K562 (cell line): Measurements from ENCODE around the gene GLT6D1.

Experiments used
- ATF7 ChIP-seq: fragments of 450-650 bp; IDR thresholded peaks from 2 replicates; pipeline ENCODE4 v1.7.1; 2014; ENCODE audit warnings: mild to moderate bottlenecking, moderate library complexity
- CREM ChIP-seq: IDR thresholded peaks from 2 replicates; pipeline ENCODE4 v1.6.1; 2014; ENCODE audit warnings: antibody characterized with exemption, low read depth
- PML ChIP-seq: IDR thresholded peaks from 2 replicates; pipeline ENCODE4 v1.6.1; 2012; ENCODE audit warnings: low read length, inconsistent platforms
- POLR2A ChIP-seq: fragments of 450-650 bp; conservative IDR thresholded peaks from 2 replicates; pipeline ENCODE4 v1.6.1; 2016
- RFX5 ChIP-seq: IDR thresholded peaks from 2 replicates; pipeline ENCODE4 v1.6.1; 2011; ENCODE audit warnings: low read depth, mild to moderate bottlenecking, improper control_type of control experiment, low read length
- SIN3A ChIP-seq, 2 experiments: fragments of 150-350 bp in 1 of 2; IDR thresholded peaks; 2 replicates each; pipeline ENCODE4 v1.6.1; 2011 to 2016; ENCODE audit warnings: borderline replicate concordance in 2 of 2, low read depth in 2 of 2, low read length in 2 of 2, mild to moderate bottlenecking in 2 of 2, moderate library complexity in 2 of 2; ENCODE audit not compliant: control insufficient read depth in 1 of 2
- ZNF699 ChIP-seq: fragments of 250-450 bp; sonication (Bioruptor Pico); IDR thresholded peaks from 2 replicates; pipeline ENCODE4 v1.8.0; 2021; ENCODE audit warnings: mild to moderate bottlenecking, moderate library complexity; ENCODE audit not compliant: insufficient replicate concordance
- ZNF830 ChIP-seq: fragments of 250-450 bp; sonication (Bioruptor Pico); IDR thresholded peaks from 2 replicates; pipeline ENCODE4 v1.5.0; 2021; ENCODE audit warnings: mild to moderate bottlenecking
- TF ChIP-seq, protein P1 (sequence below): IDR thresholded peaks from 3 replicates; pipeline ENCODE4 v1.6.1; 2011; ENCODE audit warnings: borderline replicate concordance, mild to moderate bottlenecking, moderate library complexity; ENCODE audit not compliant: insufficient read length; ENCODE audit errors: extremely low read depth
- TF ChIP-seq, protein P2 (sequence below), 3 experiments: IDR thresholded peaks in 2 of 3; conservative IDR thresholded peaks in 1 of 3; 2 replicates each; pipeline ENCODE4 v1.5.1; 2011 to 2012; ENCODE audit warnings: low read length in 3 of 3, mild to moderate bottlenecking in 3 of 3, control low read depth in 2 of 3, improper control_type of control experiment in 1 of 3, inconsistent platforms in 1 of 3, low read depth in 1 of 3, mixed read lengths in 1 of 3, moderate library complexity in 1 of 3; ENCODE audit not compliant: insufficient read depth in 2 of 3
- TF ChIP-seq, protein P3 (sequence below), 2 experiments: fragments of 450-650 bp; formaldehyde crosslinking in 1 of 2; IDR thresholded peaks; 2 replicates each; pipeline versions ENCODE4 v1.4.0 to v1.6.1; 2014 to 2020; ENCODE audit warnings: mild to moderate bottlenecking in 2 of 2, borderline replicate concordance in 1 of 2, low read depth in 1 of 2
- TF ChIP-seq, protein P4 (sequence below): sonication (generic); formaldehyde crosslinking; IDR thresholded peaks from 2 replicates; pipeline ENCODE4 v1.8.0; 2022; ENCODE audit warnings: mild to moderate bottlenecking, low read depth, missing genetic modification reagents

DNA sequence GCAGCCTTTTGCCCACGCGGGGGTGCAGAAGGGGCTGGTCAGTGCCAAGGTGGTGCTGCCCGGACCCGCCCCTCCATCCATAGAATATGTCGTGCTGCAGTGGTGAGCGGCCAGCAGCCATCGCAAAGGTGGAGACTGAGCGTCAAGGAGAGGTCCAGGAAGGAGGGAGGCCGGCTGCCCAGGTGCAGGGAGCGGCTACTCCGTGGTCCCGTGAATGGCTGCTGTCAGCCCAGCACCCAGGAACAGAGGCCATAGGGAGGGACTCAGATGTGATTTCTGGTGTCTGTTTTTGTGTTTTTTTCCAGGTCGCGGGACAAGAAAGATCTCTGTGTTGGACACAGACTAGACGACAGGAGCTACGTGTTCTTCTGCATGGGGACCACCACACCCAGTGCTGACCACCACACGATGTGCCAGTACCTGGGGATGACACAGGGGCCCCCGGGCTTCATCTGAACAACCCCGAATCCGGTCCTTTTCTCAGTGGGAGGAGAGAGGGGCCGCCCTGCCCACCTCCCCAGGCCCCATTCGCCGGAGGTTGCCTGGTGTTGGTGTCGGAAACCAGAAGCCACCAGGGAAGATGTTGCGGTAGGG lies 48.8 kb downstream of the GLT6D1 start:
- TF ChIP-seq RFX5 (no peak), SIN3A (IDR thresholded peaks at IDR 0.05; ENCODE audit: borderline replicate concordance in 2 of 2, control insufficient read depth in 1 of 2, low read depth in 2 of 2, low read length in 2 of 2) (no peak), ATF7 (no peak), ZNF830 (CRISPR knock-in tag) (no peak), ZNF699 (CRISPR knock-in tag) (no peak), POLR2A (no peak), CREM (no peak), PML (no peak)
- TF ChIP-seq, protein P1, sequence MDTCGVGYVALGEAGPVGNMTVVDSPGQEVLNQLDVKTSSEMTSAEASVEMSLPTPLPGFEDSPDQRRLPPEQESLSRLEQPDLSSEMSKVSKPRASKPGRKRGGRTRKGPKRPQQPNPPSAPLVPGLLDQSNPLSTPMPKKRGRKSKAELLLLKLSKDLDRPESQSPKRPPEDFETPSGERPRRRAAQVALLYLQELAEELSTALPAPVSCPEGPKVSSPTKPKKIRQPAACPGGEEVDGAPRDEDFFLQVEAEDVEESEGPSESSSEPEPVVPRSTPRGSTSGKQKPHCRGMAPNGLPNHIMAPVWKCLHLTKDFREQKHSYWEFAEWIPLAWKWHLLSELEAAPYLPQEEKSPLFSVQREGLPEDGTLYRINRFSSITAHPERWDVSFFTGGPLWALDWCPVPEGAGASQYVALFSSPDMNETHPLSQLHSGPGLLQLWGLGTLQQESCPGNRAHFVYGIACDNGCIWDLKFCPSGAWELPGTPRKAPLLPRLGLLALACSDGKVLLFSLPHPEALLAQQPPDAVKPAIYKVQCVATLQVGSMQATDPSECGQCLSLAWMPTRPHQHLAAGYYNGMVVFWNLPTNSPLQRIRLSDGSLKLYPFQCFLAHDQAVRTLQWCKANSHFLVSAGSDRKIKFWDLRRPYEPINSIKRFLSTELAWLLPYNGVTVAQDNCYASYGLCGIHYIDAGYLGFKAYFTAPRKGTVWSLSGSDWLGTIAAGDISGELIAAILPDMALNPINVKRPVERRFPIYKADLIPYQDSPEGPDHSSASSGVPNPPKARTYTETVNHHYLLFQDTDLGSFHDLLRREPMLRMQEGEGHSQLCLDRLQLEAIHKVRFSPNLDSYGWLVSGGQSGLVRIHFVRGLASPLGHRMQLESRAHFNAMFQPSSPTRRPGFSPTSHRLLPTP, result no peak
- TF ChIP-seq, protein P2, sequence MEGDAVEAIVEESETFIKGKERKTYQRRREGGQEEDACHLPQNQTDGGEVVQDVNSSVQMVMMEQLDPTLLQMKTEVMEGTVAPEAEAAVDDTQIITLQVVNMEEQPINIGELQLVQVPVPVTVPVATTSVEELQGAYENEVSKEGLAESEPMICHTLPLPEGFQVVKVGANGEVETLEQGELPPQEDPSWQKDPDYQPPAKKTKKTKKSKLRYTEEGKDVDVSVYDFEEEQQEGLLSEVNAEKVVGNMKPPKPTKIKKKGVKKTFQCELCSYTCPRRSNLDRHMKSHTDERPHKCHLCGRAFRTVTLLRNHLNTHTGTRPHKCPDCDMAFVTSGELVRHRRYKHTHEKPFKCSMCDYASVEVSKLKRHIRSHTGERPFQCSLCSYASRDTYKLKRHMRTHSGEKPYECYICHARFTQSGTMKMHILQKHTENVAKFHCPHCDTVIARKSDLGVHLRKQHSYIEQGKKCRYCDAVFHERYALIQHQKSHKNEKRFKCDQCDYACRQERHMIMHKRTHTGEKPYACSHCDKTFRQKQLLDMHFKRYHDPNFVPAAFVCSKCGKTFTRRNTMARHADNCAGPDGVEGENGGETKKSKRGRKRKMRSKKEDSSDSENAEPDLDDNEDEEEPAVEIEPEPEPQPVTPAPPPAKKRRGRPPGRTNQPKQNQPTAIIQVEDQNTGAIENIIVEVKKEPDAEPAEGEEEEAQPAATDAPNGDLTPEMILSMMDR (IDR thresholded peaks at IDR 0.05 in 2 of 3, conservative IDR thresholded peaks at IDR 0.05 in 1 of 3; ENCODE audit: insufficient read depth in 2 of 3, low read depth in 1 of 3, low read length in 3 of 3), result no peak
- TF ChIP-seq, protein P3, sequence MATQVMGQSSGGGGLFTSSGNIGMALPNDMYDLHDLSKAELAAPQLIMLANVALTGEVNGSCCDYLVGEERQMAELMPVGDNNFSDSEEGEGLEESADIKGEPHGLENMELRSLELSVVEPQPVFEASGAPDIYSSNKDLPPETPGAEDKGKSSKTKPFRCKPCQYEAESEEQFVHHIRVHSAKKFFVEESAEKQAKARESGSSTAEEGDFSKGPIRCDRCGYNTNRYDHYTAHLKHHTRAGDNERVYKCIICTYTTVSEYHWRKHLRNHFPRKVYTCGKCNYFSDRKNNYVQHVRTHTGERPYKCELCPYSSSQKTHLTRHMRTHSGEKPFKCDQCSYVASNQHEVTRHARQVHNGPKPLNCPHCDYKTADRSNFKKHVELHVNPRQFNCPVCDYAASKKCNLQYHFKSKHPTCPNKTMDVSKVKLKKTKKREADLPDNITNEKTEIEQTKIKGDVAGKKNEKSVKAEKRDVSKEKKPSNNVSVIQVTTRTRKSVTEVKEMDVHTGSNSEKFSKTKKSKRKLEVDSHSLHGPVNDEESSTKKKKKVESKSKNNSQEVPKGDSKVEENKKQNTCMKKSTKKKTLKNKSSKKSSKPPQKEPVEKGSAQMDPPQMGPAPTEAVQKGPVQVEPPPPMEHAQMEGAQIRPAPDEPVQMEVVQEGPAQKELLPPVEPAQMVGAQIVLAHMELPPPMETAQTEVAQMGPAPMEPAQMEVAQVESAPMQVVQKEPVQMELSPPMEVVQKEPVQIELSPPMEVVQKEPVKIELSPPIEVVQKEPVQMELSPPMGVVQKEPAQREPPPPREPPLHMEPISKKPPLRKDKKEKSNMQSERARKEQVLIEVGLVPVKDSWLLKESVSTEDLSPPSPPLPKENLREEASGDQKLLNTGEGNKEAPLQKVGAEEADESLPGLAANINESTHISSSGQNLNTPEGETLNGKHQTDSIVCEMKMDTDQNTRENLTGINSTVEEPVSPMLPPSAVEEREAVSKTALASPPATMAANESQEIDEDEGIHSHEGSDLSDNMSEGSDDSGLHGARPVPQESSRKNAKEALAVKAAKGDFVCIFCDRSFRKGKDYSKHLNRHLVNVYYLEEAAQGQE (IDR thresholded peaks at IDR 0.05; ENCODE audit: borderline replicate concordance), result no peak
- TF ChIP-seq, protein P3 (CRISPR knock-in tag; IDR thresholded peaks at IDR 0.05; ENCODE audit: low read depth), result no peak
- TF ChIP-seq, protein P4, sequence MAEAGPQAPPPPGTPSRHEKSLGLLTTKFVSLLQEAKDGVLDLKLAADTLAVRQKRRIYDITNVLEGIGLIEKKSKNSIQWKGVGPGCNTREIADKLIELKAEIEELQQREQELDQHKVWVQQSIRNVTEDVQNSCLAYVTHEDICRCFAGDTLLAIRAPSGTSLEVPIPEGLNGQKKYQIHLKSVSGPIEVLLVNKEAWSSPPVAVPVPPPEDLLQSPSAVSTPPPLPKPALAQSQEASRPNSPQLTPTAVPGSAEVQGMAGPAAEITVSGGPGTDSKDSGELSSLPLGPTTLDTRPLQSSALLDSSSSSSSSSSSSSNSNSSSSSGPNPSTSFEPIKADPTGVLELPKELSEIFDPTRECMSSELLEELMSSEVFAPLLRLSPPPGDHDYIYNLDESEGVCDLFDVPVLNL (CRISPR knock-in tag), result no peak
